ENCODE measurements around the gene RALGAPB. TPM values are rescaled to one million over a fixed set of nuclear protein-coding genes. Genes with fewer than 3 reads are reported as not detected.
A peak's percentile ranks its signal among the peaks of the same experiment; 100 is the strongest.
"Not testable (repeated sequence)": the region's sequence is repeated elsewhere in the genome, so short reads cannot be mapped to it uniquely, and the experiment has no call there.

RALGAPB gene
- total RNA-seq, 1 donor from 2014 or later, result 24.4 TPM

- DNase-seq (ENCODE audit: low read depth, low spot score), result peak; percentile 85
Observed at GRCh38 chr20:38446441-38447209, 26.0 kb upstream of the RALGAPB start.

GRCh38 chr20:38447251-38447661 is 25.4 kb upstream of the RALGAPB start:
- DNase-seq (ENCODE audit: low read depth, low spot score), result no peak

- DNase-seq (ENCODE audit: low read depth, low spot score), result no peak
Observed at GRCh38 chr20:38447931-38448675, 24.5 kb upstream of the RALGAPB start.

GRCh38 chr20:38449046-38449445 is 23.6 kb upstream of the RALGAPB start:
- DNase-seq (ENCODE audit: low read depth, low spot score), result no peak

- DNase-seq (ENCODE audit: low read depth, low spot score), result peak; percentile 63
Observed at GRCh38 chr20:38450412-38450975, 22.1 kb upstream of the RALGAPB start.

- peak; percentile 67 for DNase-seq (ENCODE audit: low read depth, low spot score)
Observed at GRCh38 chr20:38452880-38453624, 19.6 kb upstream of the RALGAPB start.

- no peak for DNase-seq (ENCODE audit: low read depth, low spot score)
Observed at GRCh38 chr20:38453941-38454340, 18.7 kb upstream of the RALGAPB start.

GRCh38 chr20:38454556-38455473 is 17.8 kb upstream of the RALGAPB start:
- DNase-seq (ENCODE audit: low read depth, low spot score), result no peak

- no peak for DNase-seq (ENCODE audit: low read depth, low spot score)
Observed at GRCh38 chr20:38458314-38458713, 14.3 kb upstream of the RALGAPB start.

- DNase-seq (ENCODE audit: low read depth, low spot score), result peak; percentile 62
Observed at GRCh38 chr20:38460040-38460623, 12.5 kb upstream of the RALGAPB start.

GRCh38 chr20:38460631-38461030 is 12.0 kb upstream of the RALGAPB start:
- not testable (repeated sequence) for DNase-seq (ENCODE audit: low read depth, low spot score)

GRCh38 chr20:38461167-38461566 is 11.5 kb upstream of the RALGAPB start:
- DNase-seq (ENCODE audit: low read depth, low spot score), result not testable (repeated sequence)

GRCh38 chr20:38461569-38461968 is 11.1 kb upstream of the RALGAPB start:
- not testable (repeated sequence) for DNase-seq (ENCODE audit: low read depth, low spot score)

- DNase-seq (ENCODE audit: low read depth, low spot score), result no peak
Observed at GRCh38 chr20:38466171-38466570, 6.5 kb upstream of the RALGAPB start.

- DNase-seq (ENCODE audit: low read depth, low spot score), result no peak
Observed at GRCh38 chr20:38466983-38467382, 5.7 kb upstream of the RALGAPB start.

GRCh38 chr20:38471245-38471644 is 1.4 kb upstream of the RALGAPB start:
- no peak for DNase-seq (ENCODE audit: low read depth, low spot score)

GRCh38 chr20:38471987-38472512 is 593 bp upstream of the RALGAPB start:
- no peak for DNase-seq (ENCODE audit: low read depth, low spot score)

GRCh38 chr20:38473367-38473795 is 738 bp downstream of the RALGAPB start:
- DNase-seq (ENCODE audit: low read depth, low spot score), result no peak

- no peak for DNase-seq (ENCODE audit: low read depth, low spot score)
Observed at GRCh38 chr20:38477747-38478146, 5.1 kb downstream of the RALGAPB start.

GRCh38 chr20:38479596-38479995 is 7.0 kb downstream of the RALGAPB start:
- no peak for DNase-seq (ENCODE audit: low read depth, low spot score)

Data from pulmonary artery endothelial cell (primary cell).